ENCODE measurements around the gene PPP1R14B.

Gene PPP1R14B

GRCh38 chr11:64246871-64247728 is at the start of gene PPP1R14B:
Gene PPP1R14B, minus strand, starts transcription at chr11:64246943. Its CDS starts 270 bp downstream, at chr11:64246673.
- DNase-seq (ENCODE audit: low read depth), result peak; percentile 73

GRCh38 chr11:64296236-64296635 is 49.5 kb upstream of the PPP1R14B start:
- DNase-seq (ENCODE audit: low read depth), result no peak

GRCh38 chr11:64295760-64296159 is 49.0 kb upstream of the PPP1R14B start:
- DNase-seq (ENCODE audit: low read depth), result no peak

- DNase-seq (ENCODE audit: low read depth), result peak; percentile 79
These were observed 48.0 kb upstream of the PPP1R14B start for GRCh38 chr11:64294774-64295173.

GRCh38 chr11:64292460-64293254 is 45.9 kb upstream of the PPP1R14B start:
- no peak for DNase-seq (ENCODE audit: low read depth)

GRCh38 chr11:64291752-64292459 is 45.2 kb upstream of the PPP1R14B start:
- no peak for DNase-seq (ENCODE audit: low read depth)

GRCh38 chr11:64291262-64291751 is 44.6 kb upstream of the PPP1R14B start, which contains the start of gene KCNK4:
Gene KCNK4, plus strand, starts transcription at chr11:64291302. Its CDS starts 1,717 bp downstream, at chr11:64293019.
- DNase-seq (ENCODE audit: low read depth), result no peak

- DNase-seq (ENCODE audit: low read depth), result no peak
These were observed 43.9 kb upstream of the PPP1R14B start for GRCh38 chr11:64290352-64291261.

- no peak for DNase-seq (ENCODE audit: low read depth)
These were observed 42.3 kb upstream of the PPP1R14B start for GRCh38 chr11:64289002-64289564.

GRCh38 chr11:64288353-64288750 is 41.6 kb upstream of the PPP1R14B start:
- DNase-seq (ENCODE audit: low read depth), result no peak

- no peak for DNase-seq (ENCODE audit: low read depth)
These were observed 41.1 kb upstream of the PPP1R14B start for GRCh38 chr11:64287676-64288352.

GRCh38 chr11:64286801-64287159 is 40.0 kb upstream of the PPP1R14B start:
- no peak for DNase-seq (ENCODE audit: low read depth)

GRCh38 chr11:64285885-64286800 is 39.4 kb upstream of the PPP1R14B start:
- DNase-seq (ENCODE audit: low read depth), result no peak

GRCh38 chr11:64284962-64285884 is 38.5 kb upstream of the PPP1R14B start, which contains the start of gene GPR137:
Gene GPR137, plus strand, starts transcription at chr11:64285848. Its CDS starts 677 bp downstream, at chr11:64286525.
- DNase-seq (ENCODE audit: low read depth), result peak; percentile 53

GRCh38 chr11:64284048-64284961 is 37.6 kb upstream of the PPP1R14B start, which contains the start of gene BAD:
Gene BAD, minus strand, starts transcription at chr11:64284665. Its CDS starts 297 bp downstream, at chr11:64284368.
- DNase-seq (ENCODE audit: low read depth), result peak; percentile 84

- DNase-seq (ENCODE audit: low read depth), result no peak
These were observed 36.3 kb upstream of the PPP1R14B start for GRCh38 chr11:64283092-64283491.

Measured in amniotic epithelial cell (primary cell).